ENCODE data around the gene GATA5. TPM values are rescaled to one million over a fixed set of nuclear protein-coding genes. Genes with fewer than 3 reads are reported as not detected.

GATA5 gene
- total RNA-seq, 4 donors from 2014 or later = 1.7 to 48.3 (median 39.5) TPM

- no peaks in the 10 kb centered on the region for H3K27me3 ChIP-seq
- TF ChIP-seq CTCF (IDR thresholded peaks at IDR 0.05) = no peak
- no peak for TF ChIP-seq POLR2A (IDR thresholded peaks at IDR 0.05)
- DNase-seq = no peak
- H3K36me3 ChIP-seq = peaks cover 0 to 11% (median 0%) of the 10 kb centered on the region in 3 donors
- H3K4me3 ChIP-seq = no peak overlapping the region
- H3K9me3 ChIP-seq = no peaks in the 10 kb centered on the region
- H3K4me1 ChIP-seq = no peaks in the 10 kb centered on the region
- H3K27ac ChIP-seq = no peak overlapping the region
These were observed 12.0 kb downstream of the GATA5 start for GRCh38 chr20:62463651-62464424.

GRCh38 chr20:62462976-62463592 lies 12.7 kb downstream of the GATA5 start:
- Histone ChIP-seq H3K27ac (no peak overlapping the region), H3K4me1 (no peaks in the 10 kb centered on the region), H3K9me3 (no peaks in the 10 kb centered on the region), H3K4me3 (no peak overlapping the region), H3K36me3 (peaks cover 0 to 11% (median 0%) of the 10 kb centered on the region in 3 donors), H3K27me3 (no peaks in the 10 kb centered on the region)
- TF ChIP-seq POLR2A (IDR thresholded peaks at IDR 0.05) = no peak
- TF ChIP-seq CTCF (IDR thresholded peaks at IDR 0.05) = no peak
- no peak for DNase-seq

GRCh38 chr20:62461834-62462233 lies 14.0 kb downstream of the GATA5 start:
- Histone ChIP-seq H3K36me3 (peaks cover 0 to 11% (median 0%) of the 10 kb centered on the region in 3 donors), H3K4me3 (no peak overlapping the region), H3K4me1 (no peaks in the 10 kb centered on the region), H3K27ac (no peak overlapping the region), H3K27me3 (no peaks in the 10 kb centered on the region), H3K9me3 (no peaks in the 10 kb centered on the region)
- DNase-seq = no peak
- TF ChIP-seq CTCF (IDR thresholded peaks at IDR 0.05) (no peak), POLR2A (IDR thresholded peaks at IDR 0.05) (no peak)

- H3K27me3 ChIP-seq = no peaks in the 10 kb centered on the region
- peaks cover 0 to 11% (median 0%) of the 10 kb centered on the region in 3 donors for H3K36me3 ChIP-seq
- peak in 2 of 3 donors; percentile 60 to 69 for DNase-seq
- TF ChIP-seq CTCF (IDR thresholded peaks at IDR 0.05) = no peak
- TF ChIP-seq POLR2A (IDR thresholded peaks at IDR 0.05) = no peak
- H3K4me3 ChIP-seq = no peak overlapping the region
- H3K9me3 ChIP-seq = no peaks in the 10 kb centered on the region
- H3K27ac ChIP-seq = no peak overlapping the region
- H3K4me1 ChIP-seq = no peaks in the 10 kb centered on the region
These were observed 14.6 kb downstream of the GATA5 start for GRCh38 chr20:62461157-62461556.

GRCh38 chr20:62460678-62461077 lies 15.1 kb downstream of the GATA5 start:
- no peak for DNase-seq
- H3K4me1 ChIP-seq = no peaks in the 10 kb centered on the region
- H3K27me3 ChIP-seq = no peaks in the 10 kb centered on the region
- no peak overlapping the region for H3K27ac ChIP-seq
- H3K9me3 ChIP-seq = no peaks in the 10 kb centered on the region
- H3K4me3 ChIP-seq = no peak overlapping the region
- no peak for TF ChIP-seq CTCF (IDR thresholded peaks at IDR 0.05)
- no peak for TF ChIP-seq POLR2A (IDR thresholded peaks at IDR 0.05)
- peaks cover 0 to 11% (median 0%) of the 10 kb centered on the region in 3 donors for H3K36me3 ChIP-seq
